Measurements from ENCODE around the gene CCDC159.
"Not testable (repeated sequence)": the region's sequence is repeated elsewhere in the genome, so short reads cannot be mapped to it uniquely, and the experiment has no call there.

CCDC159 gene

GRCh38 chr19:11370744-11371143, 24.4 kb downstream of the CCDC159 start:
- DNase-seq: no peak

DNA sequence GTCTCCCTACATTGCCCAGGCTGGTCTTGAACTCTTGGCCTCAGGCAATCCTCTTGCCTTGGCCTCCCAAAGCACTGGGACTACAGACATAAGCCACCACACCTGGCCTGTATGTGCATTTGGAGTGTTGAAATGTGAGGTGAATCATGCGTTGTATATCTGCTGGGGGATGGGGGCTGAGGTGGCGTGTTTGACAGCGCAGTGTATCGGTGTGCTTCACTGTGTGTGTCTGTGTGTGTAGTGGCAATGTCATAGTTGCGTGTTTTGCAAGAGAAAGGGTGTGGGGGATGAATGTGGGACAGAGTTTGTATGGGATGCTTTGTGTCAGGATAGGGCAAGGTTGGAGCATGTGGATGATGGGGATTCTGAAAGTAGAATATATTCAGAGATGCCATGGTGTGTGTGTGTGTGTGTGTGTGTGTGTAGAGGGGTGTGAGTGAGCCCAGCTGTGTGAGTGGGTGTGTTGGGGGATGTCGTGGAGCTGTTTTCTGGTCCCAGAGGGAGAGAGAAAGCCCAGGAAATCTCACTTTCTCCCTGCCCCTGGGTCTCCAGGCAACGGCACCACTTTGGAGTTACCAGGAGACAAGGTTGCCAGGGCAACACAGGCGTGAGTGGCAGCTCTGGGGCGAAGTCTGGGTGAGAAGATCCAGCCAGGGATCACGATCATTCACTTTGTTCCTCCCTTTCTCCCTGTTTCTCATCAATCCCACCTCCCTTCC, 27.0 kb downstream of the CCDC159 start:
- DNase-seq: no peak

- DNase-seq: peak; percentile 27
These were observed 27.6 kb downstream of the CCDC159 start for GRCh38 chr19:11373885-11374432.

DNA sequence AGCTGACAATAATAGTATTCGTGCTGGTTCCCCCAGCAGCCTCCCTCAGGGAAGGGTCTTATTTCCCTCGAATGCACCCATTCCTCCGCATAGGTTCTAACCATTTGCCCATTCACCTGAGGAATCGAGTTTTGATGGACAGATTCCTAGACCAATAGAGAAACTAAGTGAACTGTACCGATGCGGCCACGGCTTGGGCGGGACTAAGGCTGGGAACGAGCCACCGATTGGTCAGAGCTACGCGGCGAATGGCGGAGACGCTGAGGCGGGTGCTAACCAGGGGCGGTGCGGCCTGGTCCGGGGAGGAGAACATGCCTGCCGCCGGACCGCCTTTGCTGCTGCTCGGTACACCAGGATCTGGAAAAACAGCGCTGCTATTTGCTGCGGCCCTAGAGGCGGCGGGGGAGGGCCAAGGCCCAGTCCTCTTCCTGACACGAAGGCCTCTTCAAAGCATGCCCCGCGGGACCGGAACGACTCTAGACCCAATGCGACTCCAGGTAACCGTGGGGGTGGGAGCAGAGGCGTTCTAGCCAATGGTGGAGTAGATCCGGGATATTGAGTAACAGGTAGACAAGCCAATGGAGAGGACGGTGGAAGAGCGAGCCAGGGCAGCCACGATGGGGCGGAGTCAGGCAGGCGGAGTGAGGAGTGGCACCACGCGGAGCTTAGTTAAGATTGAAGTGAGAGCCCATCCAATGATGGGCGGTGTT, 28.3 kb downstream of the CCDC159 start, which contains the start of gene SWSAP1:
SWSAP1 (plus strand) TSS at position 234 of the 710 bp plus-strand sequence; CDS start at position 249, 15 bp downstream.
- DNase-seq: peak; percentile 99

GRCh38 chr19:11375143-11375948, 29.0 kb downstream of the CCDC159 start:
- DNase-seq: peak; percentile 81

- DNase-seq: no peak
These were observed 30.9 kb downstream of the CCDC159 start for GRCh38 chr19:11377237-11377636.

- no peak for DNase-seq
These were observed 31.4 kb downstream of the CCDC159 start for GRCh38 chr19:11377756-11378155.

DNA sequence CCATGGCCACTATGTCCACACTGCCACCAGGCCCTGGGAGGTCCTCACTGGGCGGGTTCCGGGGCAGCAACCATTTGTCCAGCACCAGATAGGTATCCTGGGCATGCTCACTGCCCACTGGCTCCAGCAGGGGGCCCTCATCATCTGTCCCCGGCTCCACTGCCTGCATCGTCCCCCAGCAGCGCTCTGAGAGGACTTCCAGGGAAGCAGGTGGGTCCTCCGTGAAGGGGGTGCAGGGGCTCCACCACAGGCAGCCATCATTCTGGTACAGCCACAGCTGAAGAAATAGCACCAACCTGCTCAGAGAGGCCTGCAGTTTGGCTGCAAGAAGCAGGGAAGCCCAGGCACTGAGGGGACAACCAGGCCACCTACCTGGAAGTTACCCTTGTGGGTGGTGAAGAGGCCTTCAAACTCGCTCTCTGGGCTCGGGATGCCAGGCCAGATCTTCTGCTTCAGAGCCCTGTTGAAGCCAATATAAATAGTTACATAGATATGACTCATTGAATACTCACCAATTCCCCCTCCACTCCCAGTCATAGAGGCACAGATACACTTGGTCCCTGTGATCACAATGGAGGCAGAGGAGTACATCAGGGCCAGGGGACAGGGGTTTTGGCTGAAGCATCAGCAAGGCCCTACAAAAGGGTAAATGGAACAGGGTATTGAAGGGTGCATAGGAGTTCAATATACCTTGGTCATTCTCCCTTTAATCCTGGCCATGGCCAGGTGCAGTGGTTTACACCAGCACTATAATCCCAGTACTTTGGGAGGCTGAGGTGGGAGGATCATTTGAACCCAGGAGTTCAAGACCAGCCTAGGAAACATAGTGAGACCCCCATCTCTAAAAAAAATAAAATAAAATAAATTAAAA, 32.2 kb downstream of the CCDC159 start:
- DNase-seq: no peak

DNA sequence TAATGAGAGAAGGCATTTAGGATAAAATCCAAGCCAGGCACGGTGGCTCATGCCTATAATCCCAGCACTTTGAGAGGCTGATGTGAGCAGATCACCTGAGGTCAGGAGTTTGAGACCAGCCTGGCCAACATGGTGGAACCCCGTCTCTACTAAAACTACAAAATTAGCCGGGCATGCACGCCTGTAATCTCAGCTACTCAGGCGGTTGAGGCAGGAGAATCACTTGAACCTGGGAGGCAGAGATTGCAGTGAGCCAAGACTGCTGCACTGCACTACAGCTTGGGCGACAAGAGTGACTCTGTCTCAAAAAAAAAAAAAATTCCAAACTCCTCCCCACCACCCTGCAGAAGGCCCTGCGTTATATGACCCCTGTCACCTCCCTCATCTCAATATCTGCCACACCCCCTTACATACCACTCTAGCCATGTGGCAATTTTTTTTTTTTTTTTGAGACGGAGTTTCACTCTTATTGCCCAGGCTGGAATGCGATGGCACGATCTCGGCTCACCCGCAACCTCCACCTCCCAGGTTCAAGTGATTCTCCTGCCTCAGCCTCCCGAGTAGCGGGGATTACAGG, 33.0 kb downstream of the CCDC159 start:
- DNase-seq: not testable (repeated sequence)

- no peak for DNase-seq
These were observed 33.6 kb downstream of the CCDC159 start for GRCh38 chr19:11379857-11380350.

GRCh38 chr19:11380653-11381537, 34.6 kb downstream of the CCDC159 start:
- DNase-seq: peak; percentile 99

- DNase-seq: peak; percentile 48
These were observed 36.8 kb downstream of the CCDC159 start for GRCh38 chr19:11382898-11383705.

- DNase-seq: no peak
These were observed 37.4 kb downstream of the CCDC159 start for GRCh38 chr19:11383706-11384048.

DNA sequence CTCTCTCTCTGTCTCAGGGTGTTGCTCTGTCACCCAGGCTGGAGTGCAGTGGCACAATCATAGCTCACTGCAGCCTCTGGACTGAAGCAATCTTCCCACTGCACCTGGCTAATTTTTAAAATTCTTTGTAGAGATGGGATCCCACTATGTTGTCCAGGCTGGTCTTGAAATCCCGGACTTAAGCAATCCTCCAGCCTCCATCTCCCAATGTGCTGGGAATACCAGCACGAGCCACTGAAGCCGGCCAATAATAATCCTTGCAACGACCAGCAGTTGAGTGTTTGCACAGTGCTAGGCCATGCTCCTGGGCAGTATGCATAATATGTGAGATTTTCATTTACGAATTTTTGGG, 38.4 kb downstream of the CCDC159 start:
- DNase-seq: no peak

DNA sequence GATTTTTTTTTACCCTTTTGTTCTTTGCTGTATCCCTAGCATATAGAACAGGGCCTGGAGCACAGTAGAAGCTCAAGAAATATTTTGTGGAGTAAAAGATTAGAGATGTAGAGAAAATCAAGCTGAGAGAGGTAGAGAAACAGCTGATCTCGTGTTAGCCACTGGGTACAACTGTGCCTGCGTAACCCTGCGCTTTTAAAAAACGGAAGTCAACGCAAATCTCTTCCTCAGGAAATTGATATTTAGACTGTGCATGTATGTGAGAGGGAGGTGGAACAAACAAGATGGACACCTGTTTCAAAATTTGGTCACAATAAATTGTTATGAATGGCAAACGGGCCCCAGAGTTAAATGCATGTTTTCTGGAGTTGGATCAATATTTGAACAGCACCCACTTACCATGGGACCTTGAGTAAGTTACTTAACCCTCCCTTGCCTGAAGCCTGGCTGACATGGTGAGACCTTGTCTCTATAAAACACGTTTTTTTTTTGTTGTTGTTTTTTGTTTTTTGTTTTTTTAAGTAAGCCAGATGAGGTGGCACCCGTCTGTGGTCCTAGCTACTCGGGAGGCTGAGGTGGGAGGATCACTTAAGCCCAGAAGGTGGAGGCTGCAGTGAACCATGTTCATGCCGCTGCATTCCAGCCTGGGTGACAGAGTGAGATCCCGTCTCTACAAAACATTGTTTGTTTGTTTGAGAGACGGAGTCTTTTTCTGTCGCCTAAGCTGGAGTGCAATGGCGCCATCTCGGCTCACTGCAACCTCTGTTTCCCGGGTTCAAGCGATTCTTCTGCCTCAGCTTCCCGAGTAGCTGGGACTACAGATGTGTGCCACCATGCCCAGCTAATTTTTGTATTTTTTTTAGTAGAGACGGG, 41.1 kb downstream of the CCDC159 start:
- no peak for DNase-seq

GRCh38 chr19:11390359-11390758, 44.0 kb downstream of the CCDC159 start:
- no peak for DNase-seq

DNA sequence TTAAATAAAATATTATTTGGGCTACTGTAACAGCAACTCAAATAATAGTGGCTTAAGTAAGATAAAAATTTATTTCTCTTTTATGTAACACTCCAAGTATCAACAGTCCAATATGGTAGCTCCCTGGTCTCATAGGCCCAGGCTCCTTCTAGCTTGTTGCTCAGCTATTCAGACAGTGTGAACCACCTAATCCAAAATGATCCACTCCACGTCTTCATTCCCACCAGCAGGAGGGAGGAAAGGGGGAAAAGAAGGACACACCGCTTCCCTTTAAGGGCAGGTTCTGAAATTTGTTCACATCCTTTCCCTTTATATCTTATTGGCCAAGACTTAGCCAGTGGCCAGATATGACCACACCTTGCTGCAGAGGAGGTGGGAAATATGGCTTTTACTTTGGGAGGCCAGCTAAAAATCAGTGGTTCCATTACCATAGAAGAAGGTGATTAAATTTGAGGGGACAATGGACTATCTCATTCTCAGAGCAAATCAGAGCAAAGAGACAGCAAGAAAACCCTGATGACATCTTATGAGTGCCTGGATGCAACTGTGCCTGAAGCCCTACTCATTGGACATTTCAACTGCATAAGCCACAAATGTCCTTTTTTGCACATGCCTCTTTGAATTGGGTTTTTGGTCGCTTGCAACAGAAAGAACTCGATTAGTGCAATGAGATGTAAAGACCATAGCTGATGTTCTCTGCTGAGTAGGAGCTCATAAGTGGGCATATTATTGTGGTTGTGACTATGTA, 44.8 kb downstream of the CCDC159 start:
- no peak for DNase-seq

DNA sequence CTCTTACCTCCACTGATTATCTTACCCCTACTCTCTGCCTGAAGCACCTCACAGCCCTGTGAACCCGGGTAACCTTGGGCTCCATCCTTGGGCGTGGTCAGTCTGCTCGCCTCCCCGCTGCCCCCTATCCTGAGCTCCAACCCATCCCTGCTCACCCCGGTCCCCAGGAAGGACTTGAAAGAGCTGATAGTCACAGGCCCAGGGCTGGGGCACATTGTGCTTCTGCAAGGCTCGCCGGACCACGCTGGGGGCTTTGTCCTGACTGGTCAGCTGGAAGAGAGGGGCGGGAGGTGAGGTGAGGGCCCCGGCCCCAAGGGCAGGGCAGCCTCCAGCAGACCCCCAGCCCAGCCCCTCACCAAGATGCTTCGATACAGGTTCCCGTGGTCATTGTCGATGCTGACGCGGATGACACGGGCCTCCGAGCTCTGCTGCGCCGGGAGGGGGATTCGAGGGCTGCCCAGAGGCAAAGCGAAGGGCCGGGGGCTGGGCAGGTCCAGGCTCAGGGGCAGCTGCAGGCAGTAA, 50.8 kb downstream of the CCDC159 start:
- no peak for DNase-seq
